ENCODE measurements around the gene CISH.
A peak's percentile ranks its signal among the peaks of the same experiment; 100 is the strongest.

GRCh38 chr3:50625231-50626182 is 13.9 kb upstream of the CISH start:
- TF ChIP-seq CTCF (IDR thresholded peaks at IDR 0.05): no peak
- peak; percentile 38 for TF ChIP-seq EZH2 (IDR thresholded peaks at IDR 0.05)
- TF ChIP-seq EZH2phosphoT487 (IDR thresholded peaks at IDR 0.05): peak; percentile 44
